ENCODE data around the gene MED17. TPM values are rescaled to one million over a fixed set of nuclear protein-coding genes. Genes with fewer than 3 reads are reported as not detected.

Gene MED17
- total RNA-seq, 2 experiments from 2014 or later, result 23.0 to 33.3 TPM

DNA sequence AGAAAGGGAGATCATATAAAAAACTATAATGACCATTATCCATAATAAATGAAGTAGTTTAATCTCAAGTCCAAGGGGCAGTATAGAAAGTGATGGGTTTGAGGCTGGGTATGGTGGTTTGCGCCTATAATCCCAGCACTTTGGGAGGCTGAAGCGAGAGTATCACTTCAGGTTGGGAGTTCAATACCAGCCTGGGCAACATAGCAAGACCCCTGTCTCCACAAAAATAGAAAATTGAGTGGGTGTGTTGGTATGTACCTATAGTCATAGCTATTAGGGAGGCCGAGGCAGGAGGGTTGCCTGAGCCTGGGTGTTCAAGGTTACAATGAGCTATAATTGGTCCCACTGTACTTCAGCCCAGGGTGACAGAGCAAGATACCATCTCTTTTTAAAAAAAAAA lies 23.9 kb downstream of the MED17 start:
- Histone ChIP-seq H3K4me1 (ENCODE audit: insufficient read depth, low read length, poor library complexity, severe bottlenecking) (no peaks in the 10 kb centered on the region), H3K79me2 (ENCODE audit: insufficient read depth, low read depth, low read length) (no peaks in the 10 kb centered on the region; the same call in 1 of the 2 replicates), H3K4me3 (ENCODE audit: low read depth, low read length, poor library complexity, severe bottlenecking) (no peak overlapping the region), H3K36me3 (ENCODE audit: insufficient read depth, low read length) (peaks cover 96% of the 10 kb centered on the region), H2AFZ (ENCODE audit: low read length) (no peak overlapping the region), H3K4me2 (ENCODE audit: low read length) (no peak overlapping the region), H4K20me1 (ENCODE audit: insufficient read depth, low read length) (no peaks in the 10 kb centered on the region), H3K9me2 (ENCODE audit: insufficient read depth, low read length) (no peaks in the 10 kb centered on the region), H3K9me3 (ENCODE audit: low read length) (no peaks in the 10 kb centered on the region), H3K27ac (ENCODE audit: low read depth, low read length, poor library complexity, severe bottlenecking) (no peak overlapping the region)
- CTCF ChIA-PET (ENCODE audit: unreplicated experiment), result no interaction called here
- no TSS peak for BruUV-seq (replicated peaks)
- POLR2A ChIA-PET, result interaction anchor here (0.6 kb wide), 1 partner anchor 134 kb away, joined by 4 read pairs; no protein-coding TSS in a partner anchor
- intact Hi-C loops (cut with micrococcal nuclease; ENCODE audit: unreplicated experiment), result no loop called here
- no peak for TF ChIP-seq EZH2phosphoT487 (IDR thresholded peaks at IDR 0.05; ENCODE audit: borderline replicate concordance, low read depth, low read length)
- TF ChIP-seq, protein P1, sequence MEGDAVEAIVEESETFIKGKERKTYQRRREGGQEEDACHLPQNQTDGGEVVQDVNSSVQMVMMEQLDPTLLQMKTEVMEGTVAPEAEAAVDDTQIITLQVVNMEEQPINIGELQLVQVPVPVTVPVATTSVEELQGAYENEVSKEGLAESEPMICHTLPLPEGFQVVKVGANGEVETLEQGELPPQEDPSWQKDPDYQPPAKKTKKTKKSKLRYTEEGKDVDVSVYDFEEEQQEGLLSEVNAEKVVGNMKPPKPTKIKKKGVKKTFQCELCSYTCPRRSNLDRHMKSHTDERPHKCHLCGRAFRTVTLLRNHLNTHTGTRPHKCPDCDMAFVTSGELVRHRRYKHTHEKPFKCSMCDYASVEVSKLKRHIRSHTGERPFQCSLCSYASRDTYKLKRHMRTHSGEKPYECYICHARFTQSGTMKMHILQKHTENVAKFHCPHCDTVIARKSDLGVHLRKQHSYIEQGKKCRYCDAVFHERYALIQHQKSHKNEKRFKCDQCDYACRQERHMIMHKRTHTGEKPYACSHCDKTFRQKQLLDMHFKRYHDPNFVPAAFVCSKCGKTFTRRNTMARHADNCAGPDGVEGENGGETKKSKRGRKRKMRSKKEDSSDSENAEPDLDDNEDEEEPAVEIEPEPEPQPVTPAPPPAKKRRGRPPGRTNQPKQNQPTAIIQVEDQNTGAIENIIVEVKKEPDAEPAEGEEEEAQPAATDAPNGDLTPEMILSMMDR (conservative IDR thresholded peaks at IDR 0.05; ENCODE audit: low read length), result no peak
- DNase-seq (ENCODE audit: low spot score), result no peak

DNA sequence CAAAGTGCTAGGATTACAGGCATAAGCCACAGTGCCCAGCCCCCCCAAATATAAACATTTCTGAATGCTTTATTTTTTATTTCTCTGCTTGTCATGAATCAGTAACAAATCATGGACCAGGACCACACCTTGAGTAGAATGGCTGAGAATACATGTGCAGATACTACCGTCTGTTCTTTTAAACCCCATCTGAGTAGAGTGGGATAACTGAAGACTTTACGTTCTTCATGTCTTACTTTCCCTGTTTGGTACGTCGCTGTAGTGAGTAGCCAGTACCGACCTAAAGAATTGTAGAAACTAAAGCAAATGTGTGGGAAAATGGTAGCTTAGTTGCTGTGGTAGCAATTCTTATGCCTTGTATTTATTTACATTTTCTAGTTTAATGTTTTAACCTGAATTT lies 29.9 kb downstream of the MED17 start:
- Histone ChIP-seq H3K9me2 (ENCODE audit: insufficient read depth, low read length) (no peaks in the 10 kb centered on the region), H3K27ac (ENCODE audit: low read depth, low read length, poor library complexity, severe bottlenecking) (no peak overlapping the region), H3K9me3 (ENCODE audit: low read length) (no peaks in the 10 kb centered on the region), H3K4me3 (ENCODE audit: low read depth, low read length, poor library complexity, severe bottlenecking) (no peak overlapping the region), H3K4me1 (ENCODE audit: insufficient read depth, low read length, poor library complexity, severe bottlenecking) (no peaks in the 10 kb centered on the region), H3K79me2 (ENCODE audit: insufficient read depth, low read depth, low read length) (no peaks in the 10 kb centered on the region), H3K4me2 (ENCODE audit: low read length) (no peak overlapping the region), H2AFZ (ENCODE audit: low read length) (no peak overlapping the region), H3K36me3 (ENCODE audit: insufficient read depth, low read length) (peaks cover 71% of the 10 kb centered on the region), H4K20me1 (ENCODE audit: insufficient read depth, low read length) (no peaks in the 10 kb centered on the region)
- no peak for DNase-seq (ENCODE audit: low spot score)
- BruUV-seq (replicated peaks), result no TSS peak
- ChIA-PET POLR2A (no interaction called here), CTCF (ENCODE audit: unreplicated experiment) (no interaction called here)
- intact Hi-C loops (cut with micrococcal nuclease; ENCODE audit: unreplicated experiment), result no loop called here
- TF ChIP-seq EZH2phosphoT487 (IDR thresholded peaks at IDR 0.05; ENCODE audit: borderline replicate concordance, low read depth, low read length), result no peak
- TF ChIP-seq, protein P1 (conservative IDR thresholded peaks at IDR 0.05; ENCODE audit: low read length), result no peak

GRCh38 chr11:93814966-93815633 lies 31.0 kb downstream of the MED17 start:
- Histone ChIP-seq H3K9me3 (ENCODE audit: low read length) (no peaks in the 10 kb centered on the region), H3K27ac (ENCODE audit: low read depth, low read length, poor library complexity, severe bottlenecking) (no peak overlapping the region), H3K36me3 (ENCODE audit: insufficient read depth, low read length) (peaks cover 60% of the 10 kb centered on the region), H2AFZ (ENCODE audit: low read length) (no peak overlapping the region), H3K4me3 (ENCODE audit: low read depth, low read length, poor library complexity, severe bottlenecking) (no peak overlapping the region), H4K20me1 (ENCODE audit: insufficient read depth, low read length) (no peaks in the 10 kb centered on the region), H3K4me1 (ENCODE audit: insufficient read depth, low read length, poor library complexity, severe bottlenecking) (no peaks in the 10 kb centered on the region), H3K4me2 (ENCODE audit: low read length) (no peak overlapping the region), H3K9me2 (ENCODE audit: insufficient read depth, low read length) (no peaks in the 10 kb centered on the region), H3K79me2 (ENCODE audit: insufficient read depth, low read depth, low read length) (no peaks in the 10 kb centered on the region)
- ChIA-PET CTCF (ENCODE audit: unreplicated experiment) (no interaction called here), POLR2A (interaction anchor here (3.6 kb wide), 1 partner anchor 13 kb away, joined by 9 read pairs; no protein-coding TSS in a partner anchor)
- no peak for DNase-seq (ENCODE audit: low spot score)
- TF ChIP-seq, protein P1 (conservative IDR thresholded peaks at IDR 0.05; ENCODE audit: low read length), result no peak
- no peak for TF ChIP-seq EZH2phosphoT487 (IDR thresholded peaks at IDR 0.05; ENCODE audit: borderline replicate concordance, low read depth, low read length)
- intact Hi-C loops (cut with micrococcal nuclease; ENCODE audit: unreplicated experiment), result no loop called here
- no TSS peak for BruUV-seq (replicated peaks)
